Activated naive CD8-positive, alpha-beta T cell treated with anti-CD3 and anti-CD28 coated beads, Interleukin-2, amount 10 ng/mL, durations not matched to agents 7 days and 5 days (primary cell): Measurements from ENCODE around the gene CHPF. TPM values are rescaled to one million over a fixed set of nuclear protein-coding genes. Genes with fewer than 3 reads are reported as not detected.

Experiments
- ATAC-seq: fragments of 150-1000 bp; cut with Tn5 transposase; one replicate; pipeline ENCODE4 v1.10.0; 2021; ENCODE audit warnings: low read depth, moderate library complexity
- POLR2A ChIA-PET: fragments of 350-600 bp; sonication (Branson Sonifier 250); formaldehyde crosslinking; loops from one replicate; lab custom pipeline; 2021; ENCODE audit warnings: antibody characterized with exemption; lab: Charles Lee
- DNase-seq: peaks from one replicate; pipeline ENCODE4 v3.0.0; 2021
- H3K27ac Mint-ChIP-seq: one replicate; pipeline ENCODE4 v1.8.0; 2022; ENCODE audit warnings: mild to moderate bottlenecking, mixed read lengths
- H3K27me3 Mint-ChIP-seq: one replicate; pipeline ENCODE4 v1.8.0; 2022; ENCODE audit warnings: mild to moderate bottlenecking, moderate library complexity, mixed read lengths
- H3K36me3 Mint-ChIP-seq: one replicate; pipeline ENCODE4 v1.8.0; 2021; ENCODE audit warnings: mild to moderate bottlenecking, mixed read lengths
- H3K4me1 Mint-ChIP-seq: one replicate; pipeline ENCODE4 v1.8.0; 2021; ENCODE audit warnings: mixed read lengths
- H3K4me3 Mint-ChIP-seq: one replicate; pipeline ENCODE4 v1.8.0; 2022; ENCODE audit warnings: mild to moderate bottlenecking, moderate library complexity, mixed read lengths
- H3K9me3 Mint-ChIP-seq: one replicate; pipeline ENCODE4 v1.8.0; 2021; ENCODE audit warnings: mixed read lengths
- total RNA-seq, 2 experiments: library from RNA; stranded (reverse); gene quantifications; one replicate each; pipeline ENCODE4 v1.2.3, GENCODE V29; 2021

CHPF gene, protein sequence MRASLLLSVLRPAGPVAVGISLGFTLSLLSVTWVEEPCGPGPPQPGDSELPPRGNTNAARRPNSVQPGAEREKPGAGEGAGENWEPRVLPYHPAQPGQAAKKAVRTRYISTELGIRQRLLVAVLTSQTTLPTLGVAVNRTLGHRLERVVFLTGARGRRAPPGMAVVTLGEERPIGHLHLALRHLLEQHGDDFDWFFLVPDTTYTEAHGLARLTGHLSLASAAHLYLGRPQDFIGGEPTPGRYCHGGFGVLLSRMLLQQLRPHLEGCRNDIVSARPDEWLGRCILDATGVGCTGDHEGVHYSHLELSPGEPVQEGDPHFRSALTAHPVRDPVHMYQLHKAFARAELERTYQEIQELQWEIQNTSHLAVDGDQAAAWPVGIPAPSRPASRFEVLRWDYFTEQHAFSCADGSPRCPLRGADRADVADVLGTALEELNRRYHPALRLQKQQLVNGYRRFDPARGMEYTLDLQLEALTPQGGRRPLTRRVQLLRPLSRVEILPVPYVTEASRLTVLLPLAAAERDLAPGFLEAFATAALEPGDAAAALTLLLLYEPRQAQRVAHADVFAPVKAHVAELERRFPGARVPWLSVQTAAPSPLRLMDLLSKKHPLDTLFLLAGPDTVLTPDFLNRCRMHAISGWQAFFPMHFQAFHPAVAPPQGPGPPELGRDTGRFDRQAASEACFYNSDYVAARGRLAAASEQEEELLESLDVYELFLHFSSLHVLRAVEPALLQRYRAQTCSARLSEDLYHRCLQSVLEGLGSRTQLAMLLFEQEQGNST
- 1 to 10 TPM; 7.7 to 8.1 TPM for total RNA-seq

DNA sequence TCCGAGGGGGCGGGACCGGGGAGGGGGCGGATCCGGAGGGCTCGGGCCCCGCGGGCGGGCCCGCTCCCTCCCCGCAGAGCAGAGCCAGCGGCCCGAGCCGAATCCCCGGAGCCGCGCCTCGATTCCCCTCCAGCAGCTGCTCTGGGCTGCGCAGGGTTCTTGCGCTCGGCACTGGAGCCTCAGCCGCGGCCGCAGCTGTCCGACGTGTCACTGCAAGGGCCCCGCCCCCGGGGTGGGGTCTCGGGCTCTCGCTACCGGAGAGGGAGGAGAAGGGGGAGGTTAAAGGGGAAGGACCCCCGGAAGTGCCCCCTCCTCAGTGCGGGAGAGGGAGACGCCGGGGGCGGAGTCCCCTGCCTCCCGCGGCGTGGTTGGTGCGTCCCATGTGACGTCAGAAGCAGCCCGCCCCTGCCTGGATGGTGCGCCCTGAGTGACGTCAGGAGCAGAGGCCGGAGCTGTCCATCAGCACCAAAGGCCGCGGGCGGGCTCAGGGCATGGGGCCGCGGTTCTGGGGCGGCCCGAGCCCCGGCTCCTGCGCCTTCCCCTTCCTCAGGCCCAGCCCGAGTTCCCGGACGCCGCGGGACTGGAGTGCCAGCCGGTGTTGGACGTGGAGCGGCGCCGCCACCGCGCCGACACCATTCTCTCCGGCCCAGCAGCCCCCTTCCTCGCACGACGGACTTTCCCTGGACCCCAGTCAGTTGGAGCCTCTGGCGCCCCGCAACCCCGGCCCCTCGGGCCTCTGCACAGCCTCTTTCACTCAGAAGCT lies at the start of gene CHPF, which contains the start of gene TMEM198:
Gene CHPF (minus strand): TSS at position 214 of the 763 bp plus-strand sequence. CDS start 271 bp downstream, outside the sequence.
Gene TMEM198 (plus strand): TSS at position 433 of the 763 bp plus-strand sequence. CDS start 700 bp downstream, outside the sequence.
- Mint-ChIP-seq H3K9me3 (no peaks in the 10 kb centered on the region), H3K4me1 (peaks cover 15% of the 10 kb centered on the region), H3K36me3 (no peaks in the 10 kb centered on the region), H3K27me3 (peaks cover 19% of the 10 kb centered on the region), H3K27ac (peak within 1 kb of the TSS; percentile 81), H3K4me3 (peak within 1 kb of the TSS; percentile 91)
- DNase-seq (peak; percentile 91), ATAC-seq (peak; percentile 73)
- POLR2A ChIA-PET = interaction anchor here (1.0 to 2.1 kb wide), 5 partner anchors 9 to 156 kb away, joined by 3 to 7 read pairs (median 5); partner anchors contain the start of genes DNPEP, GMPPA and STK11IP

DNA sequence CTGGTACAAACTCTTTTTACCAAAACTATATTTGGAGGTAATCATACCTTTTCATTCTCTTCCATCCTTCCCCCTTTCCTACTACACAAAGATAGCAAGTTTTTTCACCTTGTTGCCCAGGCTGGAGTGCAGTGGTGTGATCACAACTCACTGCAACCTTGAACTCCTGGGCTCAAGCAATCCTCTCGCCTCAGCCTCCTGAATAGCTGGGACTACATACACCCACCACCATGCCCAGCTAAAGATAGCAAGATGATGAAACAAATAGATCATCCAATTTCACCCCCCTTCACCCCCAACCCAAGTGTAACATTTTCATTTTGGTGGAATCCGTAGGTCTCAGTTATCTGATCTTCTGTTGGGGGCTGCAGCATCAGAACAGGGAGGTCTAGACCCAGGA lies 49.5 kb upstream of the CHPF start:
- POLR2A ChIA-PET = no interaction called here
- DNase-seq (no peak), ATAC-seq (no peak)
- H3K36me3 Mint-ChIP-seq = no peaks in the 10 kb centered on the region
- peaks cover 10% of the 10 kb centered on the region for H3K4me1 Mint-ChIP-seq
- no peak overlapping the region for H3K27ac Mint-ChIP-seq
- peaks cover 4% of the 10 kb centered on the region for H3K27me3 Mint-ChIP-seq
- no peaks in the 10 kb centered on the region for H3K9me3 Mint-ChIP-seq
- no peak overlapping the region for H3K4me3 Mint-ChIP-seq

DNA sequence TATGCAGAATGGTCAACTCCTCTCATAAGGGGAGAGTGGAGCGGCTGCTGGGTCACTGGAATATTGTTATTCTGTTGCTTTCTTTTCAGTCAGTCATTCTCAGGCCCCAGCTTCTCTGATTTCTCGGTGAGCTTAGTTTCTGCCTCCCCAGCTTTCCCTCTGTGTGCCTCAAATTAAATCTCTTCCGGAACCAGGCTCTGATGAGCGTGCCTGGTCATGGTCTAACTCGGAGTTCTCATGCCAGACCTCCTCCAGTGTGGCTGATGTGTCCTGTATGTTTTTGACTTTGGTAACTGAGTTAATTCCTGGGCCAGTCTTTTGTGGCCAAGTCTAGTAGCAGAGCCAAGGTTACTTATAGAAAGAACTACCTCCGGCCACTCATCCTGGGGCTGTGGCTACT lies 49.1 kb upstream of the CHPF start:
- DNase-seq (no peak), ATAC-seq (no peak)
- no peak overlapping the region for H3K27ac Mint-ChIP-seq
- POLR2A ChIA-PET = no interaction called here
- peaks cover 4% of the 10 kb centered on the region for H3K27me3 Mint-ChIP-seq
- H3K4me1 Mint-ChIP-seq = peaks cover 8% of the 10 kb centered on the region
- no peaks in the 10 kb centered on the region for H3K36me3 Mint-ChIP-seq
- H3K9me3 Mint-ChIP-seq = no peaks in the 10 kb centered on the region
- H3K4me3 Mint-ChIP-seq = no peak overlapping the region

DNA sequence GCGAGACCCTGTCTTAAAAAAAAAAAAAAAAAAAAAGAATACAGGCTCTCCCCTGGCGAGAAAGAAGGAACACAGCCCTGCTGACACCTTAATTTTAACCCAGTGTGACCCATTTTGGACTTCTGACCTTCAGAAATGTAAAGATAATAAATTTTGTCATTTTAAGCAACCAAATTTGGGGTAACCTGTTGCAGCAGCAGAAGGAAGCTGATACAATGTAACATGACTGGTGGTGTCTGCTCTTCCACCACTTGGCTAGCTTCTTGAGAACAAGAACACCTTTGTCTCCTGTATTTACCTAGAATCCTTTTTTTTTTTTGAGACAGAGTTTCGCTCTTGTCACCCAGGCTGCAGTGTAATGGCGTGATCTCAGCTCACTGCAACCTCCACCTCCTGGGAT lies 47.5 kb upstream of the CHPF start:
- POLR2A ChIA-PET = no interaction called here
- ATAC-seq (no peak), DNase-seq (no peak)
- Mint-ChIP-seq H3K27me3 (peaks cover 6% of the 10 kb centered on the region), H3K4me3 (no peak overlapping the region), H3K27ac (no peak overlapping the region), H3K9me3 (no peaks in the 10 kb centered on the region), H3K36me3 (no peaks in the 10 kb centered on the region), H3K4me1 (peaks cover 5% of the 10 kb centered on the region)

DNA sequence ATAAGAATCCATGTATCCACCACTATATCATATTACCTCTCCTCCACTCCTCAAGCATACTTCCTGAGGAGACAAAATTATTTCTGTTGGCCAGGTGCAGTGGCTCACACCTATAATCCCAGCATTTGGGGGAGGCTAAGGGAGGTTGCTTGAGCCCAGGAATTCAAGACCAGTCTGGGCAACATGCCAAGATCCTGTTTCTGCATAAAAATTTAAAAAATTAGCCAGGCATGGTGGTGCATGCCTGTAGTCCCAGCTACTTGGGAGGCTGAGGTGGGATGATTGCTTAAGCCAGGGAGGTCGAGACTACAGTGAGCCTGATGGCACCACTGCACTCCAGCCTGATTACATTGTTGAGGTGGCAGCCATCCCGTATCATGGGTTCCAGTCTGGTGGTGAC lies 37.7 kb upstream of the CHPF start:
- no peak overlapping the region for H3K27ac Mint-ChIP-seq
- H3K9me3 Mint-ChIP-seq = no peaks in the 10 kb centered on the region
- no peaks in the 10 kb centered on the region for H3K4me1 Mint-ChIP-seq
- no peak overlapping the region for H3K4me3 Mint-ChIP-seq
- H3K36me3 Mint-ChIP-seq = no peaks in the 10 kb centered on the region
- H3K27me3 Mint-ChIP-seq = peaks cover 8% of the 10 kb centered on the region
- POLR2A ChIA-PET = no interaction called here
- no peak for DNase-seq
- no peak for ATAC-seq

DNA sequence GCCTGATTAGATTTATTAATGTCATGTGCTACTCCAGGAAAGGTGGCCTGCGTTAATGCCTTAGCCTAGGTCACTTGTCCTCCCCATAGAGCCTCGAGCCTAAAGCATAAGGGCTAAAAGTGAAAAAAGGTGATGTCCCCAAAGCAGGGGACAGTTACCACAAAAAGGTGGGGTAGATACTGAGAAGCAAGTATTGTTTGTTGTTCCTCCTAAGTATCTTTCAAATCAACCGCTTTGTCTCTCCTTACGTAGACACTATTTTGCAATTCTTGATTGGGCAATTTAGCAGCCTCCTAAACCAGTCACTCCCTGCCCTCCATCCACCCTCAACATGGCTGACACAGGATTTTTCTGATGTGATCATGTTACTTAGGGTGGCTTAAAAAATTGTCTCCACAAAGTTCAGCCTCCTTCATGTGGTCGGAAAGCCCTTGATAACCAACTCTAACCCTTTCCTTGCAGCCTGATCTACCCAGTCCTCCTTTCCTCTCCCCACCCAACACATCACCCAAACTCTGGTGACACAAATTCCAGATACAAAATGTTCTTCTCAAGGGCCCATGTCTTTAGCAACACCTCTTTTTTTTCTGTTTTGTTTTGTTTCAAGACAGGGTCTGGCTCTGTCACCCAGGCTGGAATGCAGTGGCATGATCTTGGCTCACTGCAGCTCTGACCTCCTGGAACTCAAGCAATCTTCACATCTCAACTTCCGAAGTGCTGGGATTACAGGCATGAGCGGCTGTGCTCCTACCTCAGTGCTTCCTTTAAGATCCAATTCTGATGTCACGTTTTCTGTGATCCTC lies 35.4 kb upstream of the CHPF start:
- H3K4me1 Mint-ChIP-seq = no peaks in the 10 kb centered on the region
- H3K4me3 Mint-ChIP-seq = no peak overlapping the region
- ATAC-seq (no peak), DNase-seq (no peak)
- H3K27me3 Mint-ChIP-seq = peaks cover 11% of the 10 kb centered on the region
- no peaks in the 10 kb centered on the region for H3K36me3 Mint-ChIP-seq
- no peak overlapping the region for H3K27ac Mint-ChIP-seq
- POLR2A ChIA-PET = no interaction called here
- H3K9me3 Mint-ChIP-seq = no peaks in the 10 kb centered on the region

DNA sequence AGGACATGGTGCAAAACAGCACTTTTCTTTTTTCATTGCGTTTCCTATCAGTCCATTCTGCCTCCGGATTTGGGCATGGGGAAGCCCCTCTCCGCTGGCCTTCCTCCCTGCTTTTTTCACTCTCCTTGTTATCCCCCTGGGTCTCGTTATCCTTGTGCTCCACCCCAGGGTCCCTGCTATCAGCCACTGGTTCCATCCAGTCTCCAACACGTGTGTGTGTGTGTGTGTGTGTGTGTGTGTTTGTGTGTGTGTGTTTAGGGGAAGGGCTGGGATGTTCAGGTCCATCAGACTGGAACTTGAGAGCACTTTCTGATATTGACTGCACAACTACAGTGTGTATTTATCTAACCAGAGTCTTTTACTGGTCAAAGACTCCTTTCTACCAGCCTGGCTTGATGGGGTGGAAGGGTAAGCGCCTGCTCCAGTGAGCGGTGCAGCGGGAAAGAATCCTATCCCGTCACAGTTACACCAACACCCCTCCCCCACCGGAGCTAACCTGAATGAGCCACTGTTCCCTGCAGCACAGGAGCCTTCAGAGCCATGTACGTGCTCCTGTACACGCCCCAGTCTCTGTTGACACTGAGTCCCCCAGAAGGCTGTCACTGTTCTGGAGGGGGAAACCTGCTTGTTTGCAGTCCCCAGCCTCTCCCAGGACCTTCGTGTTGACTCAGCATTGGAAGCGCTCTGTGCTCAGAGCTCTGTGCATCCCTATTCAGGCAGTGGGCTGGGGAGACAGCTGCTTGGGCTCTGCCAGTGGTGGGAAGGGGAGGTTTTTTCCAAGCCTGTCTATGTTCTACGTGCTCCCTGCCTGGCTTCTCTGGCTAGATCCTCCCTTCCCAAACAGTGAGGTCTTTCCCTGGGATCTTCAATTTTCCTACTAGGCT lies 33.1 kb upstream of the CHPF start:
- Mint-ChIP-seq H3K36me3 (no peaks in the 10 kb centered on the region), H3K4me3 (no peak overlapping the region), H3K27ac (no peak overlapping the region), H3K27me3 (peaks cover 28% of the 10 kb centered on the region), H3K4me1 (no peaks in the 10 kb centered on the region), H3K9me3 (no peaks in the 10 kb centered on the region)
- DNase-seq = no peak
- no peak for ATAC-seq
- POLR2A ChIA-PET = no interaction called here

DNA sequence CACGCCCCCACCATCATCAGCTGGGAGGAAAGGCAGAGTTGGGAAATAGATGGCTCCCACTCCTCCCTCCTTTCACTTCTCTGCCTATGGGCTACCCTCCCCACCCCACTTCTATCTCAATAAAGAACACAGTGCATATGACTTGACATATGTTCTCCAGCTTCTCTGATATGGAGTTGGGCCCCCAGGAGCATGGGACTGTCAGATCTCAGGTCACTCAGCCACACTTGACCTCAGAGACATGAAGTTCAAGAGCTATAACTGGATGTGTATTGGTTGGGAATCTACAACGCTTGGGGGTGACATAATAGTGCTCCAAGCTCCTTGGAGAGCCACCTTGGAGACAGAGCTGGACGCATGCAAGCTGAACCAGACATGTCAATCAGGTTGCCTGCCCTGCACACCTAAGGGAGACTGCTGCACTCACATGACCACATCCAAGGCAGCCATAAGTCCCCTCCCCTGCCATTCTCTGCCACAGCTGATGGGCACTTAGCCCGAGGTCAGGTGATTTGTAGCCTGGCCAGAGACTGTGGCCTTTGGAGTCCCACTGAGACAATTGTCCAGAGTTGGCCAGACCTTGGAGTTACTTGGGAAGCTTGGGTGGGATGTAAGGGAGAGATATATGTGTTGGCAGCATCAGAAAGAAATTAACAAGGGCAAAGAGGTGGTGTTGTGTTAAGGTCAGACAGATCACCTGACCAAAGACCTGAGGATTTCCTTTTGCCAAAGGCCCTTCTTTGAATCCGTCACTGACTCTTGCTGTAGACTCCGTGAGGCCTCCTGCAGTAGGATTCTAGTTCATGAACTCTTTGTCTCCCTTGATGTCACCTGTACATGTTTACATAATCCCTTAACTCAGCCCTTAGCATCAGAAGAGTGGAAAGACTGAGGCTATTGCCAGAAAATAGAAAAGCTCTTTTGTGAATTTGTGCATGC lies 32.2 kb upstream of the CHPF start:
- no peak overlapping the region for H3K4me3 Mint-ChIP-seq
- H3K27me3 Mint-ChIP-seq = peaks cover 32% of the 10 kb centered on the region
- POLR2A ChIA-PET = no interaction called here
- H3K36me3 Mint-ChIP-seq = no peaks in the 10 kb centered on the region
- DNase-seq = no peak
- ATAC-seq = no peak
- no peak overlapping the region for H3K27ac Mint-ChIP-seq
- H3K9me3 Mint-ChIP-seq = no peaks in the 10 kb centered on the region
- no peaks in the 10 kb centered on the region for H3K4me1 Mint-ChIP-seq

DNA sequence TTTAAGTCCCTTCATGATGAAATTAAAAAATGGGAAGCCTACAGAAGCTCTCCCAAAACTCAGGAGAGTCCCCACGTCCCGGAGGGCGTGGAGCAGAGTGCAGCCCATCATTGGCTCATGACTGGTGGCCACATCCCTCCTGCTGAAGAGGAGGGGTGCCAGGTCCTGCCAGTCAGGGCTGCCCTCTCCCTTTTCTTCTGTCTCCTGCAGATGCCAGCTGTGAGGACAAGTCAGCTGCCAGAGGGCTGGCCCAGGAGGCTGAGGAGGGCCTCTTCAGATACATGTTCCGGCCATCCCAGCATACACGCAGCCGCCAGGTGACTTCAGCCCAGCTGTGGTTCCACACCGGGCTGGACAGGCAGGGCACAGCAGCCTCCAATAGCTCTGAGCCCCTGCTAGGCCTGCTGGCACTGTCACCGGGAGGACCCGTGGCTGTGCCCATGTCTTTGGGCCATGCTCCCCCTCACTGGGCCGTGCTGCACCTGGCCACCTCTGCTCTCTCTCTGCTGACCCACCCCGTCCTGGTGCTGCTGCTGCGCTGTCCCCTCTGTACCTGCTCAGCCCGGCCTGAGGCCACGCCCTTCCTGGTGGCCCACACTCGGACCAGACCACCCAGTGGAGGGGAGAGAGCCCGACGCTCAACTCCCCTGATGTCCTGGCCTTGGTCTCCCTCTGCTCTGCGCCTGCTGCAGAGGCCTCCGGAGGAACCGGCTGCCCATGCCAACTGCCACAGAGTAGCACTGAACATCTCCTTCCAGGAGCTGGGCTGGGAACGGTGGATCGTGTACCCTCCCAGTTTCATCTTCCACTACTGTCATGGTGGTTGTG lies 31.1 kb upstream of the CHPF start:
- POLR2A ChIA-PET = no interaction called here
- ATAC-seq (no peak), DNase-seq (no peak)
- Mint-ChIP-seq H3K27ac (no peak overlapping the region), H3K36me3 (no peaks in the 10 kb centered on the region), H3K27me3 (peaks cover 38% of the 10 kb centered on the region), H3K9me3 (no peaks in the 10 kb centered on the region), H3K4me1 (no peaks in the 10 kb centered on the region), H3K4me3 (no peak overlapping the region)

DNA sequence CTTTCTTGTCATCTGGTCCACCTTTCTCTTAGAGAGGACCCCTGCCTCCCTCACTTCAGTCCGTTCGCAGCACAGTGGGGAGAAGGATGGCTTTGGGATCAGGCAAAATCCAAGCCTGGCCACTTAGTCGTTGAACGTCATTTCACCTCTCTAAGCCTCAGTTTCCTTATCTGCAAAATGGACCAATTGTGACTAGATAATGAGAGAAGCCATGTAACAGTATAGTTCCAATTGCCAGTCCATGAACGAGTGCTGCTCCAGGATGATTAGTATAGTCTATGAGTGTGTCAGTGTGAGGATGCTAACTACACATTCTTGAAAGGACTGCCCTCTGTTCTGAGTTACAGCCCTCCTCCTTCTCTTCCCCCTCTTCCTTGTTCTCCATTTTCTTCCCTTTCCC lies 29.6 kb upstream of the CHPF start:
- no peaks in the 10 kb centered on the region for H3K4me1 Mint-ChIP-seq
- no peaks in the 10 kb centered on the region for H3K36me3 Mint-ChIP-seq
- ATAC-seq = no peak
- H3K27me3 Mint-ChIP-seq = peaks cover 49% of the 10 kb centered on the region
- no peak overlapping the region for H3K4me3 Mint-ChIP-seq
- no peaks in the 10 kb centered on the region for H3K9me3 Mint-ChIP-seq
- DNase-seq = no peak
- H3K27ac Mint-ChIP-seq = no peak overlapping the region
- POLR2A ChIA-PET = interaction anchor here (0.6 kb wide), 1 partner anchor 83 kb away, joined by 4 read pairs; no protein-coding TSS in a partner anchor
